ENCODE measurements around the gene SPPL2B.
"Not testable (repeated sequence)": the region's sequence is repeated elsewhere in the genome, so short reads cannot be mapped to it uniquely, and the experiment has no call there.

Gene SPPL2B

GRCh38 chr19:2328401-2329148 is at the start of gene SPPL2B, which contains the start of gene LSM7:
Gene SPPL2B (plus strand): TSS chr19:2328684. CDS start chr19:2328710, 26 bp downstream.
Gene LSM7 (minus strand): TSS chr19:2328586. CDS start chr19:2328566, 20 bp downstream.
- DNase-seq (ENCODE audit: low read depth in 2 of 2), result peak; percentile 84 to 91

- DNase-seq (ENCODE audit: low read depth in 2 of 2), result no peak
These were observed 47.7 kb upstream of the SPPL2B start for GRCh38 chr19:2280633-2281264.

- not testable (repeated sequence) for DNase-seq (ENCODE audit: low read depth in 2 of 2)
These were observed 47.0 kb upstream of the SPPL2B start for GRCh38 chr19:2281265-2282061.

GRCh38 chr19:2282062-2282861 is 46.2 kb upstream of the SPPL2B start, which contains the start of gene PEAK3:
Gene PEAK3 (minus strand): TSS chr19:2282175. CDS start chr19:2280931, 1,244 bp downstream.
- DNase-seq (ENCODE audit: low read depth in 2 of 2), result no peak

- no peak for DNase-seq (ENCODE audit: low read depth in 2 of 2)
These were observed 45.6 kb upstream of the SPPL2B start for GRCh38 chr19:2282862-2283237.

GRCh38 chr19:2283835-2284507 is 44.5 kb upstream of the SPPL2B start:
- no peak for DNase-seq (ENCODE audit: low read depth in 2 of 2)

- DNase-seq (ENCODE audit: low read depth in 2 of 2), result no peak
These were observed 41.9 kb upstream of the SPPL2B start for GRCh38 chr19:2286402-2287140.

GRCh38 chr19:2287585-2288337 is 40.7 kb upstream of the SPPL2B start:
- no peak for DNase-seq (ENCODE audit: low read depth in 2 of 2)

- no peak for DNase-seq (ENCODE audit: low read depth in 2 of 2)
These were observed 40.1 kb upstream of the SPPL2B start for GRCh38 chr19:2288338-2288817.

GRCh38 chr19:2288818-2289713 is 39.4 kb upstream of the SPPL2B start:
- DNase-seq (ENCODE audit: low read depth in 2 of 2), result no peak

- DNase-seq (ENCODE audit: low read depth in 2 of 2), result no peak
These were observed 38.6 kb upstream of the SPPL2B start for GRCh38 chr19:2289714-2290435.

GRCh38 chr19:2290441-2291184 is 37.9 kb upstream of the SPPL2B start:
- DNase-seq (ENCODE audit: low read depth in 2 of 2), result no peak

GRCh38 chr19:2291185-2291751 is 37.2 kb upstream of the SPPL2B start:
- DNase-seq (ENCODE audit: low read depth in 2 of 2), result no peak

- DNase-seq (ENCODE audit: low read depth in 2 of 2), result no peak
These were observed 33.7 kb upstream of the SPPL2B start for GRCh38 chr19:2294687-2295335.

GRCh38 chr19:2296141-2296540 is 32.3 kb upstream of the SPPL2B start:
- DNase-seq (ENCODE audit: low read depth in 2 of 2), result no peak

GRCh38 chr19:2300533-2300932 is 28.0 kb upstream of the SPPL2B start:
- DNase-seq (ENCODE audit: low read depth in 2 of 2), result no peak
